Erythroblast (primary cell): ENCODE results near the gene POLH.
"Not testable (repeated sequence)": the region's sequence is repeated elsewhere in the genome, so short reads cannot be mapped to it uniquely, and the experiment has no call there.

Experiments
- DNase-seq, 2 experiments: peaks; one replicate each; lab custom pipeline; 2025; lab: John Stamatoyannopoulos, UW
- GATA1 ChIP-seq: IDR thresholded peaks from 2 replicates; pipeline ENCODE4 v1.6.1; 2011; ENCODE audit warnings: low read depth, mild to moderate bottlenecking, control low read depth, low read length, moderate library complexity
- POLR2A ChIP-seq: IDR thresholded peaks from 2 replicates; pipeline ENCODE4 v1.6.1; 2011; ENCODE audit warnings: mild to moderate bottlenecking, low read length

POLH gene

GRCh38 chr6:43630980-43631619, 55.1 kb downstream of the POLH start:
- DNase-seq = peak; percentile 95 to 99
- TF ChIP-seq POLR2A (peak; percentile 87), GATA1 (peak; percentile 83)

- DNase-seq = not testable (repeated sequence)
Measured at GRCh38 chr6:43633002-43633401, 57.0 kb downstream of the POLH start.

GRCh38 chr6:43634702-43635303, 58.8 kb downstream of the POLH start:
- no peak for DNase-seq
- TF ChIP-seq POLR2A (no peak), GATA1 (no peak)

GRCh38 chr6:43635387-43636307, 59.7 kb downstream of the POLH start, which contains the start of gene MAD2L1BP:
MAD2L1BP (plus strand) TSS chr6:43635840; CDS start chr6:43635876, 36 bp downstream.
- DNase-seq = peak; percentile 86 to 88
- TF ChIP-seq GATA1 (no peak), POLR2A (peak; percentile 96)

GRCh38 chr6:43636308-43636659, 60.3 kb downstream of the POLH start:
- DNase-seq = peak in 1 of 2 experiments; percentile 53
- TF ChIP-seq POLR2A (no peak), GATA1 (no peak)

GRCh38 chr6:43639984-43640800, 64.2 kb downstream of the POLH start:
- DNase-seq = no peak

GRCh38 chr6:43644940-43645612, 69.1 kb downstream of the POLH start, which contains the start of gene RSPH9:
RSPH9 (plus strand) TSS chr6:43645036; CDS start chr6:43645099, 63 bp downstream.
- peak; percentile 71 to 79 for DNase-seq
- no peak for TF ChIP-seq POLR2A
- TF ChIP-seq GATA1 = no peak

More at GRCh38 chr6:43639984-43640800, 64.2 kb downstream of the POLH start:
- TF ChIP-seq GATA1 (no peak), POLR2A (no peak)

GRCh38 chr6:43645613-43645964, 69.6 kb downstream of the POLH start:
- no peak for DNase-seq
- TF ChIP-seq GATA1 (no peak), POLR2A (no peak)

GRCh38 chr6:43647613-43648012, 71.6 kb downstream of the POLH start:
- TF ChIP-seq POLR2A (no peak), GATA1 (no peak)
- no peak for DNase-seq

- DNase-seq = no peak
- TF ChIP-seq POLR2A (no peak), GATA1 (no peak)
Measured at GRCh38 chr6:43648248-43648647, 72.3 kb downstream of the POLH start.

GRCh38 chr6:43652822-43653221, 76.8 kb downstream of the POLH start:
- DNase-seq = not testable (repeated sequence)

- TF ChIP-seq POLR2A (no peak), GATA1 (no peak)
- no peak for DNase-seq
Measured at GRCh38 chr6:43657221-43657802, 81.3 kb downstream of the POLH start.
